Fibroblast of skin of abdomen (primary cell): ENCODE measurements around the gene LIN7A.
"Not testable (repeated sequence)": the region's sequence is repeated elsewhere in the genome, so short reads cannot be mapped to it uniquely, and the experiment has no call there.

Source experiments
- DNase-seq: peaks from one replicate; pipeline ENCODE4 v3.0.0-alpha.2; 2013

LIN7A gene

DNA sequence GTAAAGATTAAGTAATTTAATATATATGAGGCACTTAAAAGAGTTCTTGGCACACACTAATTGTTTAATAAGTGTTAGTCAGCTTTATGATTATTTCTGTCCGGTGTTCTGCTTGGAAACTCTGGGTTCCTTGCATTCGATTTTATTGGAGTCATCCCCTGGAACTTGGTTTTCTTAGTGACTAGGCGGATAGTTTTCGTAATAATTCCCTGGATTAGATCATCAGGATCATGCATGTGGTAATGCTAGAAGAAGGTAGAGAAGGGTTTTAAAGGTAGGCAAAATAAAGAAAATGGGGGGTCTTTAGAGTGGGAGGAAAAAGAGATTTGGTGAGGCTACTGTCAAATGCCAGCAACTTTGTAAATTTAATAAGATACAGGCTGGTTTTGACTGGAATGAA is 132.6 kb downstream of the LIN7A start:
- peak; percentile 4 for DNase-seq

DNA sequence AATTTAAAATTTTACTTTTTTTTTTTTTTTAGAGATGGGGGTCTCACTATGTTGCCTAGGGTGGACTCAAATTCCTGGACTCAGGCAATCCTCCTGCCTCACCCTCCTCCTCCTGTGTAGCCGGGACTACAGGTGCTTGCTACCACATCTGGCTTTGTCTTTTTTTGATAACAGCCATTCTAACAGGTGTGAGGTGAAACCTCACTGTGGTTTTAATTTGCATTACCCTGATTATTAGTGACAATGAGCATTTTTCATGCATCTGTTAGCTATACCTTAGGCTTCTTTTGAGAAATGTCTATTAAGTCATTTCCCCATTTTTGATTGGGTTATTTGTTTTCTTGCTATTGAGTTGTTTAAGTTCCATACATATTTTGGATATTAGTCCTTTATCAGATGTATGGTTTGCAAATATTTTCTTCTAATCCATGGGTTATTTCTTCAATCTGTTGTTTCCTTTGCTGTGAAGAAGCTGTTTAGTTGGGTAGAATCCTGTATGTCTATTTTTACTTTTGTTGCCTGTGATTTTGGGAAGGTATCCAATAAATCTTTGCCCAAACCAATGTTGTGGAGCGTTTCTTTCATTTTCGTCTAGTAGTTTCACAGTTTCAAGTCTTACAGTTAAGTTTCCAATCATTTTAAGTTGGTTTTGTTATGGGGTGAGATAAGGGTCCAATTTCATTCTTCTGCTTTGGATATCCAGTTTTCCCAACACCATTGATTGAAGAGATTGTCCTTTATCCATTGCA is 134.9 kb downstream of the LIN7A start:
- no peak for DNase-seq

DNA sequence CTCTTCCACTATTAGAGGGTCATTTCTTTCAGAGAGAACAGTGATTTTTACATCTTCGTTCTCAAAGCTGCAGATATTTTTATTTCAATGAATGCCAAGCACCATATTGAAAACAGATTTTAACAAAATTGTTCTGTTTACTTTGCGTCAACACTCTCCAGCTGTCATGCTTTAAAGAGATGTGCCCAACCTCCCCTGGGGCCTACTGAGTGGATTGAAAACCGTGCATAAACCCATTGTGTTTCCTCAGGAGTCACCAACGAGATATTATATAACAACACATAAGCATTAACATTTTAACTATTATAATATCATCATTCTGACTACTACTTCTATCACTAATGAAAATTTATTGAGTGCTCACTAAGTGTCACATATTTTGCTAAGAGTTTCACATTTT is 139.5 kb downstream of the LIN7A start:
- DNase-seq = no peak

DNA sequence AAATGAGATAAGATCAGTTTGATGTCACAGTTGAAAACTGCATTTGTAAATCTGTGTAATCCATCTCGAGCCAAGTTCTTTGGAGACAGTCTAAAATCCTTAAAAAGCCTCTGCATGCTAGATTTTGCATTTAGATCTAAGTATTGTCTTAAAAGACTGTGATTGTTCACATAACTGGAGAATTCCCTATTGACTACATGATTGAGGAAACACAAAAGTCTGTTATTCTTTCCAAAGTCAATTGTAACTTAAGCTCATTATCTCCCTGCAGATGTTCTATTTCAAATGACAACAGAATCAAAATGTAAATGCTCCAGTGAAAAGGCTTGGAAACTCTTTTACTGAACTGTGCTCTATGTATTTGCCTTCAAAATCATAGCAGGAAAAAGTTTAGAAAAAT is 143.2 kb downstream of the LIN7A start:
- no peak for DNase-seq

DNA sequence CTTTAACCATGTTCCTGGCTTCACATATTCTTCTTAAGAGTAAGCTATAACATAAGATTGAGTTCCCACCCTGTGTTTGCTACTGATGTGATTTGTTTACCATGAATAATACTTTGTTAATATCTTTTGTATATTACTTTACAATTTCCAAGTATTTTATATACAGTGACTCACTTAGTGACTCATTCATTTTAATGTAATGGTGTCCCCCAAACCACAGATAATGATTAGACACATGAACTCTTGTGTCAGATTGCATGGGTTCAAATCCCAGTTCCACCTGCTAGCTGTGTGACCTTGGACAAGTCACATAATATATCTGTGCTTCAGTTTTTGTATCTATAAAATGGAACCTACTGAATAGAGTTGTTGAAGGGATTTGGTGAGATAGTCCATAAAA is 144.9 kb downstream of the LIN7A start:
- no peak for DNase-seq

DNA sequence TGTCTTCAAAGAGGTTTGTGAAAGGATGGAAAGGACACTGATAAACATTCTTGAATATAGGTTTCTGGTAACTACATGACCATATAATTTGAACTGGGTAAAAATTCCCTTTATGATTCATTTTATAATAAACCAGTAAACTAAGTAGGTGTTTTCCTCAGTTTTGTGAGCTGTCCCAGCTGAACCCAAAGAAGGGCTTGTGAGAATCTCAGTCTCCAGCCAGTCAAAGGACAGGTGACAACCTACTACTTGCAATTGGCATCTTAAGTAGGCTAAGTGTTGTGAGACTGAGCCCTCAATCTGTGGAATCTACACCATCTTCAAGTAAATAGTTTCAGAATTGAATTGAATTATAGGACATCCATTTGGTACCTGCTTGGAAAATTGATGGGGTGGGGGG is 145.9 kb downstream of the LIN7A start:
- DNase-seq = no peak

DNA sequence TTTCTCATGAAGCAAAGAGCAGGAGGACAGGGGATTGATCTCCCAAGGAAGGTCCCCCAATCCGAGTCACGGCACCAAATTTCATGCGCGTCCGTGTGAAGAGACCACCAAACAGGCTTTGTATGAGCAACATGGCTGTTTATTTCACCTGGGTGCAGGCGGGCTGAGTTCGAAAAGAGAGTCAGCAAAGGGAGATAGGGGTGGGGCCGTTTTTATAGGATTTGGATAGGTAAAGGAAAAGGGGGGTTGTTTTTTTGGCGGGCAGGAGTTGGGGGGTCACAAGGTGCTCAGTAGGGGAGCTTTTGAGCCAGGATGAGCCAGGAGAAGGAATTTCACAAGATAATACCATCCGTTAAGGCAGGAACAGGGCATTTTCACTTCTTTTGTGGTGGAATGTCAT is 149.3 kb downstream of the LIN7A start:
- not testable (repeated sequence) for DNase-seq

DNA sequence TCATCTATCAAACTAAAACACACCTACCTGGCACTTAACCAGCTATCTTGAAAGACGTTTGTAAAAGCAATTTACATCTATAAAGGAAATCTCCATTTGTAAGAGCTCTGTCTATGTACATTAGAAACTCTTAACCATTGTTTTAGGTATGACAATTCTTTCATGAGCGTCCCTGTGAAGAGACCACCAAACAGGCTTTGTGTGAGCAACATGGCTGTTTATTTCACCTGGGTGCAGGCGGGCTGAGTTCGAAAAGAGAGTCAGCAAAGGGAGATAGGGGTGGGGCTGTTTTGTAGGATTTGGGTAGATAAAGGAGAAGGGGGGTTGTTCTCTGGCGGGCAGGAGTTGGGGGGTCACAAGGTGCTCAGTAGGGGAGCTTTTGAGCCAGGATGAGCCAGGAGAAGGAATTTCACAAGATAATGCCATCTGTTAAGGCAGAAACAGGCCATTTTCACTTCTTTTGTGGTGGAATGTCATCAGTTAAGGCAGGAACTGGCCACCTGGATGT is 154.7 kb downstream of the LIN7A start:
- not testable (repeated sequence) for DNase-seq

DNA sequence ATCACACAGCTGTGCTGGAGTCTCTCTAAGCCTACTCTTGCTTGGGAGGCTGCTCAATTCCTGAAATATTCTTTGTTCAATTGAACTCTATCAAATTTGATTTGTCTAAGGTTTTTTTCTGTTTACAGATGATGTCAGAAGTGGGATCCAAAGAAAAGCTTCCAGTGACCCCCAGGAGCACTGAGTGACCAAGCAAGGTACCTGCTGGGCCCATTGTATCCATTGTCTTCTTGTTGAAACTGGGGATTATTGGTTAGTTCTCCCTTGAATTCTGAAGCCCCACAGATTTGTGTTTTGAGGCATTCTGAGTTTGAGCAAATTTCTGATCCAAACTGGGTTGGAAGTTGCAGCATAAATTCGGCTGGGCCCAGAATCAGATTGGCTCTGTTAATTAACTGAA is 156.4 kb downstream of the LIN7A start:
- no peak for DNase-seq

DNA sequence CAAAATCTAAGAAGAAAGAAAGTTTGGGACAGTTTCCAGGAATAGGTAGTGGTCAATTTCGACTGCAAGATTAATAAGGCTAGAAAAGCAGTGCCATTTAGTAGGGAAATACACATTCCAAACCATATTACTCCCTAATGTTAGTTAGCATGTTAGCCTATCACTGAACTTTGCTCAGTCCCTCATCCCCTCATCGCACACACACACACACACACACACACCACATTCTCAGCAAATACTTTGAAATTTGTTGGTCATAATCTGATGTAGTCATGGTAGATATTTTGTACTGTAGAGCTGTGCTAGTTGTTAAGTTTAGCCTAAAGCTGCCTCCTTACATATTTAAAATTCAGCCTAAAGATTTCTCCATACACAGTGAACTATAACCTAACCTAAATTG is 157.0 kb downstream of the LIN7A start:
- DNase-seq = no peak

DNA sequence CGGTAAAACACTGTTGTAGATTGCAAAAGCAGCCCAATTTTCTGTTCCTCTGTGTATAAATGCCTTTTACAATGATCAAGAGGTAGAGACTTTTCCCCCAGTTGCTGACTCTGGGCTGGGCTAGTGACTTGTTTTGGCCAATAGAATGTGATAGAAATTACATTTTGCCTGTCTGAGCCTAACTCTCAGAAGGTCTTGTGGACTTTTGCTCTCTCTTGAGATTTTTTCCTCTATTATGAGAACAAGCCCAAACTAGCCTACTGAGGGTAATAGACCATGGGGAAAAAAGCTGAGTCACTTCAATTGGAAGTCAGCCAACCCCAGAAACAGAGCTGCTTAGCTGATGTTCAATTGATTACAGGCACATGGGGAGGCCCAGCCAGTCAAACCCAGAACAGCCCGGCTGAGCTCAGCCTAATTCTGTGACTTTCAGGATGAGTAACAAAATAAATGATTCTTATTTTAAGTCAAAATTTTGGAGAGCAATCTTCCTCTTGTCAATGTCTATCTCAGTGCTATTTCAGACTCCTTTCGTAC is 159.7 kb downstream of the LIN7A start:
- DNase-seq = peak; percentile 97

DNA sequence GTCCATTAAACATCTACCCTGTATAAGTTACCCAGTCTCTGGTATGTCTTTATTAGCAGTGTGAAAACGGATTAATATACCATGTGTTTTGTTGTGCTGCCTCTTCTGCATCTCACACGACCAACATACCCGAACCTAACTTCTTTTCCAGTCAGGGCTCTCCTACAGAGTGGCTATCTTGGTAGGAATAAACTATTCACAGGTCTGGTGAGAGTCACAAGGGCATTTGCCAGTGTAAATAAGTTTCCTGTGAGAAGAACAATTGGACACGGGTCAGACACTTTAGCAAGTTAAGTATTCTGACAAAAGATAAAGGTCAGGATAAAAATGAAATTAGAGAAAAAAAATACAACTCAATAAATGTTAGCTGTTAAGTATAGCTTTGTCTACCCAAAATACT is 160.1 kb downstream of the LIN7A start:
- no peak for DNase-seq

DNA sequence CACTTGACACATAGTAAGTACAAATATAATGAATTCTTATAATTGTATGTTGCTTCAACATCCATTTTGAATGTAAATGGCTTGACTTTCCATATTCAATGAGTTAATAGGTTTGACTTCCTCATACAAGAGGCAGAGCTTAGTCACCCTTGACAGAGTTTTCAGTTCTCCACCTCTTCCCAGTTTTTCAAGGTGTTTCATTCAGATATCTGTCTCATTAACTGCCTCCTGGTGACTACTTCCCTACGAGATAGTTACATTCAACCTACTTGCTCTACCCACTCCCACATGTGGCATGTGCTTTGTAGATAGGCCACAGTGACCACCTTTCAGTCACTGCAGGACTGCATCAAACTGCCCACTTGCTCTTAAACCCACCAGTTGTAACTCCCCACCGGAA is 161.0 kb downstream of the LIN7A start:
- no peak for DNase-seq

DNA sequence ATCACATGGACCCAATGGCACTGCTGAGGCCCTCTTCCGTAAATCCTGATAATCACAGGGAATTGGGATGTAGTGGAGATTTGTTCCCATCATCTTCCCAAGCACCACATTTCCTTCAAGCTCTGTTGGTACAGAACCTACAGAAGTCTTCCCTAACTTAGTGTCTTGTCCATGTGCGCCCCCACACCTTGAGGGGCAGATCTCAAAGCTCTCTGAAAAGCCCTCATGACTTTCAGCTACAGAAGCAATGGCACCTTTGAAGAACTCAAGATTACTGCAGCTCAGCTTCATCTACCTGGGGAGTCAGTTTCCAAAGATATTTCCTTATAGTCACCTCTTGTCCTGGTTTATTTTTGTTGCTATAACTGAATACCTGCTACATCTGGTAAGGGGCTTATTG is 166.8 kb downstream of the LIN7A start:
- DNase-seq = no peak

DNA sequence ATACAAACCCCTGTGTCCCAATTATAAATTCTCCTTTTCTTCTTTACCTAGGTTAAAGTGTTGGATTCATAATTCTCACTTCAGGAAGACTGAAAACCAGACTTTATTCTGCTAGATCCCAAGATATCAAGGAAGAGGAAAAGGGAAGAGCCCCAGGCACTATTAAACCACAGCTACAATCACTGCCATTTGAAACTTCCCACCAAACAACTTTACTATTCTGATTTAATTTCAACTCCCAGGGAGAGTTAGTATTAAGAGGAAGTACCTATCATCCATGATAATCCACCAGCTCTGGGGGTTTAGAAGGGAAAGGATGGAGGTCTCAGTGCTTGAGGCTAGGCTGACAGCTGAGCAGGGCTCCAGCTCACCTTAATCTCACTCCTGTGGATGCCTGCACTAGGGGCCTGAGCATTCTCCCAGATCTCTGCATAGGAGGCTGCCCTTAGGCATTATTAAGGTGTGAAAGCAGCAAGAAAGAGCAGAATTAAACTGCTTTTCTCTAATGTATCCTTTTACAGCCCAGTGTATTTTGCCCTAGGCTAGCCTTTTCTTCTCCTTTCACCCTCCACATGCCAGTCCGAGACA is 168.1 kb downstream of the LIN7A start:
- DNase-seq = no peak

DNA sequence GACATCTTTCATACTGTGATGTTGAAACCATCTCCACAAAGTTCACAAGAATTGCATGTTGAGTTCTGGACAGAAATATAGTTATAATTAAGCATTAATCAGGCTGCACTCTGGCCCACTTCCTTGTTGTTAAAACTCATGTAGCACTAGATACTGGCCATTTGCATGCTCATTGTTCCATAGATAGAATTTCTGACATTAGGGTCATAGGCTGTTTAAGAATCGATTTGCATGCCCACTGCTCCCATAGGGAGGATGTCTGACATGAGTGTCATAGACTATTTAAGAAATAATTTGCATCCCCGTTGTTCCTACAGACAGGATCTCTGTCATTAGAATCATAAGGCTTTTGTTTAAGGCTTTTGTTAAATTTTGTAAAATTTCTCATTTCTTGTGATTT is 170.8 kb downstream of the LIN7A start:
- no peak for DNase-seq

DNA sequence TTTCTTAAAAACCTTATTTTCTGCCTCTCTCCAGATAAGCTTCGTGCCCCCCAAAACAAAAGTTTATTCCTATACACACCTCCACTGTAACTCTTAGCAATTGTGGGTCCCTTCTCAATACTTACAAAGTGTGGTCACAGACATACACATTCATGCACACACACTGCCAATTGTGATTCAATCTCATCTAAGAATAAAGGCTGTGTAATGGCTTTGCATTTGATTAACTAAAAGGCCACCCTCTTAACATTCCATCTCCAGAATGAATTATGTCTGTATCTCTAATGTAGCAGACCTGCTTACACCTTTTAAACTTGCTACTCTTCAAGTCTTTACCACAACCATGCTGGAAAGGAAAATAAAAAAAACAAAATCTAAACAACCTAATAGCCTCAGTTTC is 171.5 kb downstream of the LIN7A start:
- no peak for DNase-seq

DNA sequence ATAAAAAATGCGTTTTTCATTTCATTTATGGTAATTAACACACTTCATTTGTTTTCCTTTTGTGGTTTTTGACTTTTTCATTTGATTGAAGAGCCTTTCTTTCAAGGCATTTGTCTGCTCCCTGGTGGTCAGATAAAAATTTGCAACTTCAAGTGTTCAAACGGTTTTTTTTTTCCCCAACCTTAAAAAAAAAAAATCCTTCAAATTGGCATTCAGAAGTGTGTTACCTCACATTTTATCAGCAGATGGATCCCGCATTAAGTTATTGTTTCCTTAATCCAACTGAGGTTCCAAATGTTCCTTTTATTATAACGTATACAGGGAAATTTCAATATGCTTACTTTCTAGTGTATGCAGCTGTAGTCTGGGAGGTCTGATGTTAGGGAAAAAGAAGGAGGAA is 173.9 kb downstream of the LIN7A start:
- peak; percentile 61 for DNase-seq

DNA sequence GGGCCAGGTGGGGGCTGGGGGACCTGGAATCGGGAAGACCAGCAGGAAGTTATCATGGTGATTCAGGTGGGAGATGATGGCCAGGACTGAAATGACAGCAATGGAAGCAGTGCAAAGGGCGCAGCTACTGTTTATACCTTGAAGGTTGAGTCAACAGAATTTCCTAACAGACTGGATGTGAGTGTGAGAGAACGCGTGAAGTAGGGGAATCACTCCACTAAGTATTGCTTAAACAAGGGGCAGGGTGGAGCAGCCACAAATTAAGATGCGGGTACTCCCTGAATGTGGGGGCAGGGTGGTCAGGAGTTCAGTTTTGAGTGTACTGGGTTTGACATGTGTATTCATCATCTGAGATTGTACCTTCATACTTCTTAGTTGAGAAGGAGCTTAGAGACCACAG is 175.9 kb downstream of the LIN7A start:
- no peak for DNase-seq

DNA sequence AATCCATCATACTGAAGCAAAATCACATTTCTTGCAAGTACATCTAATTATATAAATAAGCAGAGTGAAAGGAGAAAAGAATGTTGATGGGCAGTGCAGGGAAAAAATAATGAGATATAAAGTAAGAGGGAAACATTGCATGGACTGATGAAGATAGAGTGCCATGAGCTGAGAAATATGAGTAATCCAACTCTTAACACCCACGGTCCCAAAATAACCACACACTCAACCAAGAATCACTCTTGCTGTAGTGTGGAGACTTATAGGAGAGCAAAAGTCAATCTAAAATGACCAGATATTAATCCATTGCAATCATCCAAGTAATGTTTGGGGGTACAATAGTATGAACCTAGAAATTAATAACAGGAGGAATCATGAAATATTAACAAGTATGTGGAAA is 180.9 kb downstream of the LIN7A start:
- peak; percentile 39 for DNase-seq

DNA sequence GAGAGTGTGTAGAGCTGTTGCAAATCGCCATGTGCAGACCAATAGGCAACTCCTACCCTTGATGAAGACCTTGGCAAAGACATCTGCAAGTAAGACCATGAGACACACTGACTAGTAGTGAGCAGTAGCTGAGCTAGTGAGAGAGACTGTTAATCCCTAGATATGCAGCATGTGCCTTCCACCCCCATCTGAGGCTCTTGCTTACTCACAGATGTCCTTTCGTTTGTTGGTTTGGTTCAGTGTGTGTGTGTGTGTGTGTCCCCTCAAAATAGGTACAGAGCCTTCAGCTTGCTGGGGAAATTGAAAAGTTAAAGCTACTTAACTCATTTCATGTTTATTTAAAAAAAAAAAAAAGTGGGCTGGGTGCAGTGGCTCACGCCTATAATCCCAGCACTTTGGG is 183.5 kb downstream of the LIN7A start:
- DNase-seq = no peak

DNA sequence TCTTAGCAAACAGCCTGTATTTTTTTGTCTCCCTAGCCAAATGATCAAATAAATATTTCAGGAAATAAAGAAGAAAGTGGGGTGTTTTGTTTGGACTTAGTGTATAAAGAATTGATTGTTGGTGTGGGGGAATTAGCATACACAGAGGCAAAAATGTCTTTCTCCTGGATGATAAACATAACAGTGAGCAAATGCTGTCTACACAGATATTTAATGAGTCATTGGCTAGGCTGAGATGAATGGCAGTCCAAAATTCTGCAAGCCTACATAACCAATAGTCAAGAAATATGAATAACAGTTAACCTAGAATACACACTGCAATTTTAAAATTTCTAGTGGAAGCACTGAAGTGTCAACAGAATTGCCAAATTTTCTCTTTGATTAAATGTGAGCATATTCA is 185.3 kb downstream of the LIN7A start:
- DNase-seq = peak; percentile 17

DNA sequence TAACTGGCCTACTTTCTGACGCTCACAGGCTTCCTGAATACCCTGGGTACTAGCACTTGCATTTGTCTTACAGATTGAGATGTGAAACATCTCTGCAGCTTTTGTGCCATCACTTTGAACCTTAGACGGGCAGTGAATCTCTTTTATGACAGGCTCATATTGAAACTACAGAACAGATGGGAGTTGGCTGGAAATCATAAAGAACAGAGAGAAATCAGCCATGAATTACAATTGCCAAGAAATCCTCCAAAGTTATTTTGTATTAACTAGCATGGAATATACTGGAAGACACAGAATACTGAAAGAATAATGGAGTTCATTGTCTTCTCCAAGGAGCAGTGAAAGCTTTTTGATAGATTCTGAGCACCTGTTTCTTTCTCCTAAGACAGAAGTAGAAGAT is 188.3 kb downstream of the LIN7A start:
- DNase-seq = no peak

DNA sequence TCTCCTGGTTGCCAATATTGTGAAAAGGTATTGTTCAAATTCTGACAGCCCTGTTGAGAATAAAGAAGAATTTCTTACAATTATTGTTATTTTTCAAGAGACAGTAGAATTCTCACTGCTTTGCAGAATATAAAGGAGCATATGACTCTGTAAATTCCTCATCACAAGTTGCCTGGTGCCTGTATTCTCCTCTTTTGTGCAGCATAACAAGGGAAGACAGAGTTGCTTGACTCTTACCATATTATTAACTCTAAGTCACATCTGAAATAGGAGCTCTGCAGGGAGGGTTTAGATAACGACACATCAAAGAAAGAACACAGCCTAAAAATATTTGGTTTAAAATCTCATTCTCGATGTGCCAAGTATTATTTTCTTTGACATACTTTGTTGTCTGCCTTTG is 189.9 kb downstream of the LIN7A start:
- no peak for DNase-seq
